Thoracic aorta (tissue), 2 donors: ENCODE results near the gene AOAH. TPM values are rescaled to one million over a fixed set of nuclear protein-coding genes. Genes with fewer than 3 reads are reported as not detected.

Experiments used
- ATAC-seq: fragments of 150-250 bp; one replicate; pipeline ENCODE4 v1.8.0; 2017; ENCODE audit warnings: low read depth; ENCODE audit not compliant: insufficient number of reproducible peaks, low FRiP score
- DNase-seq: peaks from one replicate; pipeline ENCODE4 v3.0.0-alpha.2; 2020; ENCODE audit warnings: low spot score
- H3K27ac ChIP-seq, 2 donors: fragments of 200-600 bp; sonication (generic); 1 replicate in 1 of 2; 2 replicates in 1 of 2; pipeline ENCODE4 v1.5.1; 2016; ENCODE audit warnings: mild to moderate bottlenecking in 2 of 2, moderate library complexity in 2 of 2
- H3K27me3 ChIP-seq: fragments of 200-600 bp; sonication (generic); replicated peaks from 2 replicates; pipeline ENCODE4 v1.6.0; 2016; ENCODE audit warnings: mild to moderate bottlenecking; ENCODE audit not compliant: insufficient read depth
- H3K36me3 ChIP-seq: fragments of 200-600 bp; sonication (generic); one replicate; pipeline ENCODE4 v1.5.1; 2016
- H3K4me1 ChIP-seq, 2 donors: fragments of 200-600 bp; sonication (generic); 1 replicate in 1 of 2; 2 replicates in 1 of 2; pipeline versions ENCODE4 v1.5.1 to v1.6.0; 2016; ENCODE audit warnings: low read depth in 2 of 2, mild to moderate bottlenecking in 1 of 2; ENCODE audit not compliant: control insufficient read depth in 1 of 2
- H3K4me3 ChIP-seq: fragments of 200-600 bp; sonication (generic); 2 replicates; pipeline ENCODE4 v1.5.1; 2016; ENCODE audit warnings: mild to moderate bottlenecking
- H3K9me3 ChIP-seq: fragments of 200-600 bp; sonication (generic); 2 replicates; pipeline ENCODE4 v1.5.1; 2016
- CTCF ChIP-seq: fragments of 200-600 bp; sonication (generic); IDR thresholded peaks from one replicate; pipeline ENCODE4 v1.5.1; 2019; ENCODE audit warnings: antibody characterized with exemption
- total RNA-seq, 2 donors: library from RNA; depleted of rRNA; stranded (reverse); fragments of >200 nt; gene quantifications; one replicate each; pipeline versions ENCODE4 v1.1.0 to v1.2.3, GENCODE V29; 2016

AOAH gene
- total RNA-seq, 2 donors from 2014 or later = 20.2 to 22.6 TPM

GRCh38 chr7:36633377-36633776, 90.9 kb downstream of the AOAH start:
- Histone ChIP-seq H3K4me1 (no peaks in the 10 kb centered on the region), H3K27me3 (no peaks in the 10 kb centered on the region), H3K9me3 (no peaks in the 10 kb centered on the region), H3K36me3 (no peaks in the 10 kb centered on the region), H3K4me3 (no peak overlapping the region), H3K27ac (no peak overlapping the region)
- DNase-seq (no peak), ATAC-seq (no peak)
- TF ChIP-seq CTCF = no peak

- no peaks in the 10 kb centered on the region for H3K27me3 ChIP-seq
- DNase-seq = no peak
- no peak overlapping the region for H3K4me3 ChIP-seq
- TF ChIP-seq CTCF = no peak
- no peak for ATAC-seq
- no peaks in the 10 kb centered on the region for H3K36me3 ChIP-seq
- H3K4me1 ChIP-seq = no peaks in the 10 kb centered on the region
- no peaks in the 10 kb centered on the region for H3K9me3 ChIP-seq
- no peak overlapping the region for H3K27ac ChIP-seq
These were observed 94.1 kb downstream of the AOAH start for GRCh38 chr7:36630112-36630650.

- H3K4me3 ChIP-seq = no peak overlapping the region
- no peaks in the 10 kb centered on the region for H3K27me3 ChIP-seq
- no peaks in the 10 kb centered on the region for H3K4me1 ChIP-seq
- ATAC-seq = no peak
- no peaks in the 10 kb centered on the region for H3K9me3 ChIP-seq
- no peak overlapping the region for H3K27ac ChIP-seq
- H3K36me3 ChIP-seq = no peaks in the 10 kb centered on the region
- no peak for DNase-seq
- no peak for TF ChIP-seq CTCF
These were observed 94.9 kb downstream of the AOAH start for GRCh38 chr7:36629351-36629750.

GRCh38 chr7:36627836-36628235, 96.5 kb downstream of the AOAH start:
- no peak for ATAC-seq
- DNase-seq = no peak
- no peaks in the 10 kb centered on the region for H3K4me1 ChIP-seq
- no peaks in the 10 kb centered on the region for H3K27me3 ChIP-seq
- H3K4me3 ChIP-seq = no peak overlapping the region
- TF ChIP-seq CTCF = no peak
- H3K27ac ChIP-seq = no peak overlapping the region
- H3K9me3 ChIP-seq = no peaks in the 10 kb centered on the region
- H3K36me3 ChIP-seq = no peaks in the 10 kb centered on the region

GRCh38 chr7:36626111-36626510, 98.2 kb downstream of the AOAH start:
- Histone ChIP-seq H3K36me3 (no peaks in the 10 kb centered on the region), H3K27me3 (no peaks in the 10 kb centered on the region), H3K4me3 (no peak overlapping the region), H3K27ac (no peak overlapping the region), H3K9me3 (no peaks in the 10 kb centered on the region), H3K4me1 (no peaks in the 10 kb centered on the region)
- TF ChIP-seq CTCF = no peak
- DNase-seq (no peak), ATAC-seq (no peak)
